RKO (cell line): Measurements from ENCODE around the gene FOXS1.
"Not testable (repeated sequence)": the region's sequence is repeated elsewhere in the genome, so short reads cannot be mapped to it uniquely, and the experiment has no call there.

Experiments
- DNase-seq: peaks from one replicate; pipeline ENCODE4 v3.0.0-alpha.2; 2016; ENCODE audit warnings: low spot score

Gene FOXS1

GRCh38 chr20:31822421-31823330 is 22.7 kb downstream of the FOXS1 start:
- DNase-seq = peak; percentile 76

- DNase-seq = no peak
Observed at GRCh38 chr20:31821427-31821826, 24.0 kb downstream of the FOXS1 start.

GRCh38 chr20:31820228-31820627 is 25.2 kb downstream of the FOXS1 start:
- no peak for DNase-seq

GRCh38 chr20:31819083-31819784 is 26.2 kb downstream of the FOXS1 start, which contains the start of gene MYLK2:
Gene MYLK2, plus strand, starts transcription at chr20:31819356. Its CDS starts 225 bp downstream, at chr20:31819581.
- DNase-seq = no peak

- no peak for DNase-seq
Observed at GRCh38 chr20:31818376-31818908, 27.0 kb downstream of the FOXS1 start.

- no peak for DNase-seq
Observed at GRCh38 chr20:31817461-31817860, 27.9 kb downstream of the FOXS1 start.

- DNase-seq = no peak
Observed at GRCh38 chr20:31816221-31816620, 29.2 kb downstream of the FOXS1 start.

- DNase-seq = no peak
Observed at GRCh38 chr20:31815408-31816188, 29.8 kb downstream of the FOXS1 start.

- DNase-seq = not testable (repeated sequence)
Observed at GRCh38 chr20:31814142-31814541, 31.3 kb downstream of the FOXS1 start.

- no peak for DNase-seq
Observed at GRCh38 chr20:31813611-31814010, 31.8 kb downstream of the FOXS1 start.

- DNase-seq = no peak
Observed at GRCh38 chr20:31811796-31812728, 33.3 kb downstream of the FOXS1 start.

GRCh38 chr20:31811198-31811597 is 34.2 kb downstream of the FOXS1 start:
- no peak for DNase-seq

- DNase-seq = no peak
Observed at GRCh38 chr20:31809661-31810060, 35.7 kb downstream of the FOXS1 start.

GRCh38 chr20:31808481-31808880 is 36.9 kb downstream of the FOXS1 start:
- DNase-seq = no peak

- DNase-seq = no peak
Observed at GRCh38 chr20:31806564-31807355, 38.6 kb downstream of the FOXS1 start.

GRCh38 chr20:31803552-31804291 is 41.7 kb downstream of the FOXS1 start:
- DNase-seq = no peak

GRCh38 chr20:31801508-31801907 is 43.9 kb downstream of the FOXS1 start:
- no peak for DNase-seq

GRCh38 chr20:31797364-31797763 is 48.0 kb downstream of the FOXS1 start:
- no peak for DNase-seq
